ENCODE results near the gene RASGRP3. TPM values are rescaled to one million over a fixed set of nuclear protein-coding genes. Genes with fewer than 3 reads are reported as not detected.

The RASGRP3 gene
- total and polyA plus RNA-seq, 9 of the 15 experiments (the other 6 are each of a cell fraction or from before 2014, with no cell fraction given): 0.18 to 1.7 (median 1.2) TPM

GRCh38 chr2:33535421-33535820 is 59.0 kb downstream of the RASGRP3 start:
- H2AFZ ChIP-seq (ENCODE audit: low read depth, low read length): no peak overlapping the region
- in situ Hi-C loops (cut with MboI): no loop called here
- H3K4me3 ChIP-seq: no peak overlapping the region
- ChIA-PET CTCF (ENCODE audit: low intra/inter-chr PET ratio) (no interaction called here), POLR2A (no interaction called here)
- no peak for ATAC-seq
- TF ChIP-seq CSDE1 (IDR thresholded peaks at IDR 0.05) (no peak), HNRNPUL1 (IDR thresholded peaks at IDR 0.05; ENCODE audit: low read length) (no peak), ZNF398 (CRISPR knock-in tag; IDR thresholded peaks at IDR 0.05) (no peak), BRD9 (IDR thresholded peaks at IDR 0.05; ENCODE audit: low read depth, partially characterized antibody) (no peak), FOSL1 (tag; conservative IDR thresholded peaks at IDR 0.05) (no peak), NFATC3 (IDR thresholded peaks at IDR 0.05) (no peak), SP1 (CRISPR knock-in tag; IDR thresholded peaks at IDR 0.05) (no peak), PHTF2 (CRISPR knock-in tag; IDR thresholded peaks at IDR 0.05) (no peak), ZNF277 (CRISPR knock-in tag; IDR thresholded peaks at IDR 0.05; ENCODE audit: borderline replicate concordance) (no peak)
- H3K4me1 ChIP-seq (replicated peaks in 1 of 2; ENCODE audit: control insufficient read depth in 2 of 2, insufficient read depth in 2 of 2, low read length in 2 of 2): no peaks in the 10 kb centered on the region
- FAIRE-seq: no peak
- H3K9ac ChIP-seq (ENCODE audit: insufficient read depth in 1 of 2, low read depth in 2 of 2, low read length in 2 of 2): no peak overlapping the region
- peaks cover 2 to 12% of the 10 kb centered on the region in 2 experiments; a peak in 3 of 5 replicates for H3K27me3 ChIP-seq (ENCODE audit: control insufficient read depth in 2 of 2, insufficient read depth in 2 of 2, low read length in 2 of 2)
- BruUV-seq (replicated peaks): no TSS peak
- intact Hi-C loops (cut with micrococcal nuclease): no loop called here
- no peaks in the 10 kb centered on the region for H3K9me3 ChIP-seq (replicated peaks; ENCODE audit: control insufficient read depth, insufficient read depth, low read depth, low read length)
- no peaks in the 10 kb centered on the region for H3K36me3 ChIP-seq (ENCODE audit: control insufficient read depth, insufficient read depth, low read length)
- no peaks in the 10 kb centered on the region for H4K20me1 ChIP-seq (replicated peaks; ENCODE audit: control insufficient read depth, insufficient read depth, low read length)
- H3K9me1 ChIP-seq (ENCODE audit: control insufficient read depth, insufficient read depth, low read length): no peaks in the 10 kb centered on the region
- H3K79me2 ChIP-seq (ENCODE audit: control insufficient read depth, insufficient read depth, low read length): no peaks in the 10 kb centered on the region
- no peak overlapping the region for H3K4me2 ChIP-seq (ENCODE audit: insufficient read depth, low read length)
- H3K27ac ChIP-seq (ENCODE audit: extremely low read depth, low read depth, low read length): no peak overlapping the region
- no peak for DNase-seq (ENCODE audit: extremely low read depth in 1 of 4, low spot score in 3 of 4)
- WGBS (ENCODE audit: insufficient coverage, low coverage, missing lambda C conversion rate): 0% methylated on average over 3 of the region's 3 CpGs

All from K562 (cell line).